Mesendoderm (in vitro differentiated cells): ENCODE measurements around the gene CD46. TPM values are rescaled to one million over a fixed set of nuclear protein-coding genes. Genes with fewer than 3 reads are reported as not detected.

Experiments
- small RNA-seq: library from polyadenylated mRNA; stranded (forward); fragments of <200 nt; extraction: miRNeasy Mini kit (QIAGEN cat#:217004); gene quantifications from one replicate; pipeline ENCODE3, GENCODE V24; 2013; ENCODE audit not compliant: insufficient read depth

CD46 gene

Small RNAs within 50 kb of the gene (small RNA-seq; reads per million reads assigned to genes)
- gene RNA5SP534, result not detected
